ENCODE results near the gene KLHDC7B.

Gene KLHDC7B

DNA sequence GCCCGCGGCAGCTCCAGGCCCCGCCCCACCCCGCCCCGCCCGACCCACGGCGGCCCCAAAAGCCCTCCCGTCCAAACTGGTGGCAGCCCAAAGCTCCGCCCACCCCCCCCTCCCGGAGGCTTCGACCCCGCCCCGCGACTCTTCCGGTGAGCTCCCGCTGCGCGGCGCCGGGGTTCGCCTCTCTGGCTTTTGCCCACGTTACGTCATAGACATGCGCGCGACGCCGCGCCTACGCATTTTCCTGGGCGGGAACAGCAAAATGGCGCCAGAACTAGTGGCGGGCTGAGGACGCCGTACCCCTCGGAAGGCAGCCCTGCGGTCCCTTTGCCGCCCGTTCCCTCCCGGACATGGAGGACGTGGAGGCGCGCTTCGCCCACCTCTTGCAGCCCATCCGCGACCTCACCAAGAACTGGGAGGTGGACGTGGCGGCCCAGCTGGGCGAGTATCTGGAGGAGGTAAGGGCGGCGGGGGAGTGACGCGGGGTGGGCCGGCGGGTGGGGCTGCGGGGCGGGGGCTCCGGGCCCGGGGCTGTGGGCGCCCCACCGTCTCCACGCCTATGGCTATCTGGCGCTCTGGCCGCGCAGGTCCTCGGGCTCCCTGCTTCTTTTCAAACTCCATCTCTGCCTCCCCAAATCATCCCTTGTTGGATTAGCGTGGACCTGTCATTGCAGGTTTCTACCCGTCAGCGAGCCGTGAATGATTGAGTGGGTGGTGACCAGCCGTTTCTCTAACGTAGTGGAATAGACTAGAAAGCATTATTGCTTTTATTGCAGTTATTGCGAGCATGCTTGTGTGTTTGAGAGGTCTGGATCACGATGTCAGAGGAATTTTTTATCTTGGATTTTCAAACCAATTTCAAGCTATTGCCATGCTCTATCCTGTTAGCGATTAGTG, 37.5 kb upstream of the KLHDC7B start, which contains the start of gene NCAPH2:
TSS of gene NCAPH2 (plus strand) at position 234 of the 894 bp plus-strand sequence. CDS start at position 348, 114 bp downstream.
- peak within 1 kb of the TSS; percentile 93 for H3K4me3 ChIP-seq (ENCODE audit: low read length)
- peak; percentile 82 for DNase-seq (ENCODE audit: low read depth)
- TF ChIP-seq, protein P1, sequence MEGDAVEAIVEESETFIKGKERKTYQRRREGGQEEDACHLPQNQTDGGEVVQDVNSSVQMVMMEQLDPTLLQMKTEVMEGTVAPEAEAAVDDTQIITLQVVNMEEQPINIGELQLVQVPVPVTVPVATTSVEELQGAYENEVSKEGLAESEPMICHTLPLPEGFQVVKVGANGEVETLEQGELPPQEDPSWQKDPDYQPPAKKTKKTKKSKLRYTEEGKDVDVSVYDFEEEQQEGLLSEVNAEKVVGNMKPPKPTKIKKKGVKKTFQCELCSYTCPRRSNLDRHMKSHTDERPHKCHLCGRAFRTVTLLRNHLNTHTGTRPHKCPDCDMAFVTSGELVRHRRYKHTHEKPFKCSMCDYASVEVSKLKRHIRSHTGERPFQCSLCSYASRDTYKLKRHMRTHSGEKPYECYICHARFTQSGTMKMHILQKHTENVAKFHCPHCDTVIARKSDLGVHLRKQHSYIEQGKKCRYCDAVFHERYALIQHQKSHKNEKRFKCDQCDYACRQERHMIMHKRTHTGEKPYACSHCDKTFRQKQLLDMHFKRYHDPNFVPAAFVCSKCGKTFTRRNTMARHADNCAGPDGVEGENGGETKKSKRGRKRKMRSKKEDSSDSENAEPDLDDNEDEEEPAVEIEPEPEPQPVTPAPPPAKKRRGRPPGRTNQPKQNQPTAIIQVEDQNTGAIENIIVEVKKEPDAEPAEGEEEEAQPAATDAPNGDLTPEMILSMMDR (conservative IDR thresholded peaks at IDR 0.05; ENCODE audit: low read depth, low read length), result no peak

DNA sequence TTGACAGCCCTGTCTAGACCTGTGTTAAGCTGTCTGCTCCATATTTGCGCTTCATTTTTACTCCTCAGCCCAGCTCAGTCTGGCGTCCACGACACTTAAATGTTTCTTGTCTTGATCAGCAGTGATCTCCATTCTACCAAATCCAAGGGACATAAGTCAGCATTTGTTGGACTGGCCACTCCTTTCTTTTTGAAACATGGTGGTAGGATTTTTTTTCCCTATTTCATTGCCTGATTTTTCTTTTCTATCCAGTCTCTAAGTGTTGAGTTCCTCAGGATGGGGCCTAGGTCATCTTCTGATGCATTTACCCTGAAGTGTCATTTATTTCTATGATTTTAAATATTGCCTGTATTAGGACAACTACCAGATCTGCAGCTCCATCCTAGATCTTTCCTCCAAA, 36.8 kb upstream of the KLHDC7B start:
- peak overlapping the region; percentile 73 for H3K4me3 ChIP-seq (ENCODE audit: low read length)
- no peak for DNase-seq (ENCODE audit: low read depth)
- TF ChIP-seq, protein P1 (conservative IDR thresholded peaks at IDR 0.05; ENCODE audit: low read depth, low read length), result no peak

DNA sequence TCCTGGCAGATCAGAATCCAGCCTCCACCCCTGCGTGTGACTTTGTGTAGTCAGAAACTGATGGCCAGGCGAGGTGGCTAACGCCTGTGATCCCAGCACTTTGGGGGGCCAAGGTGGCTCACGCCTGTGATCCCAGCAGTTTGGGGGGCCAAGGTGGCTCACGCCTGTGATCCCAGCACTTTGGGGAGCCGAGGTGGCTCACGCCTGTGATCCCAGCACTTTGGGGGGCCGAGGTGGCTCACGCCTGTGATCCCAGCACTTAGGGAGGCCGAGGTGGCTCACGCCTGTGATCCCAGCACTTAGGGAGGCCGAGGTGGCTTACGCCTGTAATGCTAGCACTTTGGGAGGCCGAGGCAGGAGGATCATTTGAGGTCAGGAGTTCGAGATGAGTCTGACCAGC, 32.5 kb upstream of the KLHDC7B start:
- TF ChIP-seq, protein P1 (conservative IDR thresholded peaks at IDR 0.05; ENCODE audit: low read depth, low read length), result no peak
- no peak overlapping the region for H3K4me3 ChIP-seq (ENCODE audit: low read length)
- no peak for DNase-seq (ENCODE audit: low read depth)

DNA sequence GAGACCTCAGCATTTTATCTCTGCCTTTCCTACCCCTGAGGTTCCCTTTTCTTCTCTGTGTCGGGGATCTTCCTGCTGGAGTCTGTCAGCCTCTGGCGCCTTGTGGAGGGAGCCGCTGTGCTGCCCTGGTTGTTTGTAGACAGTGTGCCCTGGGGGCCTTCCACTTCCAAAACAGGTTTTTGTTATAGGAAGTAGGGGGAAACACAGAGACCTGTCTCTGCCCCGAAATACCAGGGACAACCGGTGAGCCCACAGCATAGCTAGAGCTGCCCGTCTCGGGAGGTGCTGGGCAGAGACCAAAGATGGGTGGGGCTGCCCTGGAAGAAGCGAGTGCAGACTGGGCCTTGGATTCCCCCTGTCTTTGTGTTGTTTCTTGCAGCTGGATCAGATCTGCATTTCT, 29.6 kb upstream of the KLHDC7B start:
- no peak overlapping the region for H3K4me3 ChIP-seq (ENCODE audit: low read length)
- DNase-seq (ENCODE audit: low read depth), result no peak
- TF ChIP-seq, protein P1 (conservative IDR thresholded peaks at IDR 0.05; ENCODE audit: low read depth, low read length), result no peak

DNA sequence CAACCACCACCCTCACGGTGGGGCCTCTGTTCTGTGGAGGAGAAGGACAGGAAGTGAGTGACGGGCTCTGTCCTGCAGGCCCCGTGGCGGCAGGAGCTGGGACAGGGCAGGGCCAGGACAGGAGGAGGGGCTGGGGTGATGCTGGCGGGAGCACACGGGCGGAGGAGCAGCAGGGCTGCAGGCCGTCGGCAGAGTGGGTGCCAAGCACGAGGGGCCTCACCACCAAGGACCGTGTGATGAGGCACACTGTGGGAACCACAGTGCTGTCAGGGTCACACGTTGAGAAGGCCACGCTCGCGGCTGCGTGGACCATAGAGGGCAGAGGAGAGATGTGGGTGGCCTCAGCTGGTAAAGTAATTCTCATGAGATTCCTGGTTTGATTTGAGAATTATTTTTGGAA, 28.8 kb upstream of the KLHDC7B start:
- no peak overlapping the region for H3K4me3 ChIP-seq (ENCODE audit: low read length)
- TF ChIP-seq, protein P1 (conservative IDR thresholded peaks at IDR 0.05; ENCODE audit: low read depth, low read length), result no peak
- no peak for DNase-seq (ENCODE audit: low read depth)

DNA sequence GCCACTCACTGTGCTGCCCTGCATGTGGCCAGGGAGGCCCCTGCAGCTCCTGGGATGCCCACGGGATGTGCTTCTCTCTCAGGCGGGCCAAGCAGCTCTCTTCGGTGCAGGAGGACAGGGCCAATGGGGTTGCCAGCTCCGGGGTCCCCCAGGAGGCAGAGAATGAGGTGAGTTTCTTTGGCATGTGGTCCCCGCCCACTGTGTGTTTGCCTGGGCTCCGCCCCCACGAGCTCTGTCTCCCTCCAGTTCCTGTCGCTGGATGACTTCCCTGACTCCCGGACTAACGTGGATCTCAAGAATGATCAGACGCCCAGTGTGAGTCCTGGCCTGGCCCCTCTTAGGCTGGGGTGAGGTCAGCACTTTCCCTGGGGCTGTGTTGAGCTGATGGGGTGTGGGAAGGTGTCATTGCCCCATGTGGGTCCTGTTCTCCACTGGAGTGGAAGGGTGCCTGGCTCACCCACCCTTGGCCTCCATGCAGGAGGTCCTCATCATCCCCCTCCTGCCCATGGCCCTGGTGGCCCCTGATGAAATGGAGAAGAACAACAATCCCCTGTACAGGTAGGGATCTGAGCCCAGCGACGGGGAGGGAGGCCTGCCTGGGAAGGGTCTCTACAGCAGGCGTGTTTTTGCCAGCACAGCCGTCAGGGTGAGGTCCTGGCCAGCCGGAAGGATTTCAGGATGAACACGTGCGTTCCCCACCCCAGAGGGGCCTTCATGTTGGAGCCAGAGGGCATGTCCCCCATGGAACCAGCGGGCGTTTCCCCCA, 28.0 kb upstream of the KLHDC7B start:
- no peak overlapping the region for H3K4me3 ChIP-seq (ENCODE audit: low read length)
- TF ChIP-seq, protein P1 (conservative IDR thresholded peaks at IDR 0.05; ENCODE audit: low read depth, low read length), result no peak
- DNase-seq (ENCODE audit: low read depth), result no peak

Measured in retinal pigment epithelial cell (primary cell).